ENCODE data around the gene ZFYVE19.
A peak's percentile ranks its signal among the peaks of the same experiment; 100 is the strongest.

Gene ZFYVE19

GRCh38 chr15:40846841-40847222, 39.9 kb downstream of the ZFYVE19 start:
- no peak overlapping the region for H3K4me3 ChIP-seq
- no peak for DNase-seq (ENCODE audit: low spot score)
- TF ChIP-seq, protein P1, sequence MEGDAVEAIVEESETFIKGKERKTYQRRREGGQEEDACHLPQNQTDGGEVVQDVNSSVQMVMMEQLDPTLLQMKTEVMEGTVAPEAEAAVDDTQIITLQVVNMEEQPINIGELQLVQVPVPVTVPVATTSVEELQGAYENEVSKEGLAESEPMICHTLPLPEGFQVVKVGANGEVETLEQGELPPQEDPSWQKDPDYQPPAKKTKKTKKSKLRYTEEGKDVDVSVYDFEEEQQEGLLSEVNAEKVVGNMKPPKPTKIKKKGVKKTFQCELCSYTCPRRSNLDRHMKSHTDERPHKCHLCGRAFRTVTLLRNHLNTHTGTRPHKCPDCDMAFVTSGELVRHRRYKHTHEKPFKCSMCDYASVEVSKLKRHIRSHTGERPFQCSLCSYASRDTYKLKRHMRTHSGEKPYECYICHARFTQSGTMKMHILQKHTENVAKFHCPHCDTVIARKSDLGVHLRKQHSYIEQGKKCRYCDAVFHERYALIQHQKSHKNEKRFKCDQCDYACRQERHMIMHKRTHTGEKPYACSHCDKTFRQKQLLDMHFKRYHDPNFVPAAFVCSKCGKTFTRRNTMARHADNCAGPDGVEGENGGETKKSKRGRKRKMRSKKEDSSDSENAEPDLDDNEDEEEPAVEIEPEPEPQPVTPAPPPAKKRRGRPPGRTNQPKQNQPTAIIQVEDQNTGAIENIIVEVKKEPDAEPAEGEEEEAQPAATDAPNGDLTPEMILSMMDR (IDR thresholded peaks at IDR 0.05) = no peak
- peak overlapping the region in 1 of 2 donors; percentile 60 for H3K27ac ChIP-seq

DNA sequence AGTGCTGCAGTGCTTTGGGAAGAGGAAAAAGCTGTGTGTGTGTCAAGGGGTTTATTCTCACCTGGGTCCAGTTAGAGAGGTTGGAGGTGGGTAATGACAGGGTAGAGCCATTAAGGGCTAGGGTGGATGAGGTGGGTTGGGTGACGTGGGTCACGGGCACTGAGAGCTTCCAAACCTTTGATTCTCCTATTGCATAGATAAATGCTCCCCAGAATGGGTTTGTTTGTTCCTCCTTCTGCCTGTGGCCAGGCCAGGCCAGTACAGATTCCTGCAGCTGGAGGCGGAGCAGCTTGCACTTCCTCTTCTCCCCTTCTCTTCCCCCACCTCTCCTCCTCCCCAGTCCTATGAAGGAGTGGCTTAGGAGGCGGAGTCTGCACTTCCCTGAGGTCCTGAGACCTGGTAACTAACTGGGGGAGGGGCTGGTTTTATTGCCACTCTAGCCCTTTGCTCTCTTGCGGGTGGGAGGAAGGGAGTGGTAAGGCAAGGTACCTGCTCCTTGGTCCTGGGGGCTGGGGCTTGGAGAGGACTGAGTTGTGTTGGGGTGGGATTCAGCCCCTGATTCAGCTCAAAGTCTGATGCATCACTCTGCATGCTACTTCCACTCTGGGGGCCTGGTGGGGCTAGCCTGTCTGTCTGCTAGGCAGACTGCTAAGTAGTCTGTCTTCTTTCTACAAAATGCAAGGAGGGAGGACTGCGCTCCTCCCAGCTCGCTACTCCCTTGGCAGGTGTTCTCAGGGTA, 40.5 kb downstream of the ZFYVE19 start:
- H3K4me3 ChIP-seq = no peak overlapping the region
- peak overlapping the region in 1 of 2 donors; percentile 60 for H3K27ac ChIP-seq
- TF ChIP-seq, protein P1 (IDR thresholded peaks at IDR 0.05) = no peak

GRCh38 chr15:40850576-40851112, 43.8 kb downstream of the ZFYVE19 start:
- TF ChIP-seq, protein P1 (IDR thresholded peaks at IDR 0.05) = no peak
- no peak overlapping the region for H3K27ac ChIP-seq
- no peak for DNase-seq (ENCODE audit: low spot score)
- H3K4me3 ChIP-seq = no peak overlapping the region

More for the DNA sequence above, 40.5 kb downstream of the ZFYVE19 start:
- no peak for DNase-seq (ENCODE audit: low spot score)

DNA sequence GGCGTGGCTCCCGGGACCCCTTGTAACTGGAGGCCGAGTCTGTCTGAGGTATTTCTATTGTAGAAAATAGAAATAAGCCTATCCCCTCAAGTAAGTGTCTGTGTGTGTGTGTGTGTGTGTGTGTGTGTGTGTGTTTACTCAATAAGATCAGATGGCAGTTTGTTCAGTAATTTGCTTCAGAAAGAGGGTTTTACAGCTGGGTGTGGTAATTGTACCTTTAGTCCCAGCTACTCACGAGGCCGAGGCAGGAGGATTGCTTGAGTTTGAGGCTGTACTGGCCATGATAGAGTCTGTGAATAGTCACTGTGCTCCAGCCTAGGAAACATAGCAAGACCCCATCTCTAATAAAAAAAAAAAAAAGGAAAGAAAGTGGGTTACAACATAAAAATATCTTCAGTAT, 45.6 kb downstream of the ZFYVE19 start:
- no peak overlapping the region for H3K27ac ChIP-seq
- TF ChIP-seq, protein P1 (IDR thresholded peaks at IDR 0.05) = no peak
- no peak for DNase-seq (ENCODE audit: low spot score)
- no peak overlapping the region for H3K4me3 ChIP-seq

DNA sequence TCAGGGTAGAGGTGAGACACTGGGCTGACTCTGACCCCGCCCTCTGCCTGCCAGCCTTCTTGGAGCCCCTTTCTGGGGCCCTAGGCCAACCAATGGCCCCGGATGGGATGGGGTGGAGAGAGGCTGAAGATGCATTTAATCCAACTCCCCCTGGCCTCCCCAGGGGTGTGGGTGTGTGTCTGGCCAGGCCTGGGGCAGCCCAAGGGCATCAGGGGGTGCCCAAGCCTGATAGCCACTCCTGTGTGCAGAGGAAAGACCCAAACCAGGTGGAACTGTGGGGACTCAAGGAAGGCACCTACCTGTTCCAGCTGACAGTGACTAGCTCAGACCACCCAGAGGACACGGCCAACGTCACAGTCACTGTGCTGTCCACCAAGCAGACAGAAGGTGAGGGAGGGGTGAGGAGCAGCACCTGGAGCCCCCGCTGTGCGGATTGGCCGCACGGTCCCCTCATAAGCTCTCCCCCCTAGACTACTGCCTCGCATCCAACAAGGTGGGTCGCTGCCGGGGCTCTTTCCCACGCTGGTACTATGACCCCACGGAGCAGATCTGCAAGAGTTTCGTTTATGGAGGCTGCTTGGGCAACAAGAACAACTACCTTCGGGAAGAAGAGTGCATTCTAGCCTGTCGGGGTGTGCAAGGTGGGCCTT, 46.5 kb downstream of the ZFYVE19 start:
- Histone ChIP-seq H3K27ac (no peak overlapping the region), H3K4me3 (no peak overlapping the region)
- DNase-seq (ENCODE audit: low spot score) = no peak
- TF ChIP-seq, protein P1 (IDR thresholded peaks at IDR 0.05) = no peak

DNA sequence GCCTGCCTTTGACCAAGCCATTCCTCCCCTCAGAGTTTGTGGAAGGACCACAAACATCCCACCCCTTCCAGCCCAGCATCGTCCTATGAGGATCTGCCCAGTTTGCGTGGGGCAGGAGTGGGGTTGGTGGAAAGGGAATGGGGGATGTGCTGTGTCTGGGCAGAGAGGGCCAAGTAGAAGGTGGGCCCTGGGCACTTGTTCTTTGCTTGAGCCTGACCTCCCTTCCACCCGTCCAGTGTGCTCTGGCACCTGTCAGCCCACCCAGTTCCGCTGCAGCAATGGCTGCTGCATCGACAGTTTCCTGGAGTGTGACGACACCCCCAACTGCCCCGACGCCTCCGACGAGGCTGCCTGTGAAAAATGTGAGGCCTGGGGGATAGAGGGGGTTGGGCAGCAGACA, 47.3 kb downstream of the ZFYVE19 start:
- Histone ChIP-seq H3K4me3 (no peak overlapping the region), H3K27ac (no peak overlapping the region)
- TF ChIP-seq, protein P1 (IDR thresholded peaks at IDR 0.05) = no peak
- no peak for DNase-seq (ENCODE audit: low spot score)

Measured in coronary artery (tissue), 2 donors.